Neutrophil (primary cell): ENCODE measurements around the gene FGFR4.

Experiments
- H3K27ac ChIP-seq: fragments of 200-600 bp; sonication (generic); 2 replicates; pipeline ENCODE4 v1.5.1; 2016; ENCODE audit warnings: mild to moderate bottlenecking, moderate library complexity
- H3K27me3 ChIP-seq: fragments of 200-600 bp; sonication (generic); 2 replicates; pipeline ENCODE4 v1.6.0; 2016; ENCODE audit warnings: mild to moderate bottlenecking
- H3K36me3 ChIP-seq: fragments of 200-600 bp; sonication (generic); 2 replicates; pipeline ENCODE4 v1.5.1; 2017
- H3K4me1 ChIP-seq, 2 experiments: fragments of 200-600 bp in 1 of 2; sonication (generic) in 1 of 2; 1 replicate in 1 of 2; 2 replicates in 1 of 2; pipeline versions ENCODE4 v1.5.1 to v1.6.1; 2013 to 2016; ENCODE audit warnings: low read depth in 1 of 2, low read length in 1 of 2, mild to moderate bottlenecking in 1 of 2, moderate library complexity in 1 of 2; ENCODE audit not compliant: control insufficient read depth in 1 of 2, insufficient read depth in 1 of 2
- H3K4me3 ChIP-seq, 2 experiments: fragments of 200-600 bp in 1 of 2; sonication (generic) in 1 of 2; 1 replicate in 1 of 2; 2 replicates in 1 of 2; pipeline ENCODE4 v1.5.1; 2013 to 2016; ENCODE audit warnings: low read depth in 1 of 2, low read length in 1 of 2, mild to moderate bottlenecking in 1 of 2, moderate library complexity in 1 of 2
- H3K9me3 ChIP-seq: fragments of 200-600 bp; sonication (generic); 2 replicates; pipeline ENCODE4 v1.5.1; 2016
- TF ChIP-seq, protein P1 (sequence below): fragments of 200-600 bp; sonication (generic); IDR thresholded peaks from 2 replicates; pipeline ENCODE4 v1.5.1; 2016; ENCODE audit warnings: antibody characterized with exemption

The FGFR4 gene

DNA sequence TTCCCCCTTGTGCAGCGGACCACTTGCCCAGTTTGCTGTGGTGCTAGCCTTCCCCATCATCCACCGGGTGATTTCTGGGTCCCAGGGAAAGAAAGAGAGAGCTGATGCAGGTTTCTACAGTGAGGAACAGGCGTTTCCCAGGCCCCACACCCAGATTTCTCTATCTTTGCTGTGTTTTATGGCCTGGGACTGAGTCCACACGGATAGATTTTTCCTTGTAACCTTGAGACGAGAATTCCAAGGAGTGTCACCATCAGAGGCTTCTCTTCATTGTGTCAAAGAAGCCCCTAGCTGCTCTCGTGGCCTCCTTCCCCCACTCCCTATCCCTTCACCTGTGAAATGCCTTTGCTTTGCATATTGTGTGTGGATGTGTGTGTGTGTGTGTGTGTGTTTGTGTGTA, 21.2 kb upstream of the FGFR4 start:
- no peak overlapping the region for H3K27ac ChIP-seq
- no peak overlapping the region for H3K4me3 ChIP-seq
- no peaks in the 10 kb centered on the region for H3K9me3 ChIP-seq
- TF ChIP-seq, protein P1, sequence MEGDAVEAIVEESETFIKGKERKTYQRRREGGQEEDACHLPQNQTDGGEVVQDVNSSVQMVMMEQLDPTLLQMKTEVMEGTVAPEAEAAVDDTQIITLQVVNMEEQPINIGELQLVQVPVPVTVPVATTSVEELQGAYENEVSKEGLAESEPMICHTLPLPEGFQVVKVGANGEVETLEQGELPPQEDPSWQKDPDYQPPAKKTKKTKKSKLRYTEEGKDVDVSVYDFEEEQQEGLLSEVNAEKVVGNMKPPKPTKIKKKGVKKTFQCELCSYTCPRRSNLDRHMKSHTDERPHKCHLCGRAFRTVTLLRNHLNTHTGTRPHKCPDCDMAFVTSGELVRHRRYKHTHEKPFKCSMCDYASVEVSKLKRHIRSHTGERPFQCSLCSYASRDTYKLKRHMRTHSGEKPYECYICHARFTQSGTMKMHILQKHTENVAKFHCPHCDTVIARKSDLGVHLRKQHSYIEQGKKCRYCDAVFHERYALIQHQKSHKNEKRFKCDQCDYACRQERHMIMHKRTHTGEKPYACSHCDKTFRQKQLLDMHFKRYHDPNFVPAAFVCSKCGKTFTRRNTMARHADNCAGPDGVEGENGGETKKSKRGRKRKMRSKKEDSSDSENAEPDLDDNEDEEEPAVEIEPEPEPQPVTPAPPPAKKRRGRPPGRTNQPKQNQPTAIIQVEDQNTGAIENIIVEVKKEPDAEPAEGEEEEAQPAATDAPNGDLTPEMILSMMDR, result no peak
- peaks cover 0 to 5% of the 10 kb centered on the region in 2 experiments for H3K4me1 ChIP-seq
- no peaks in the 10 kb centered on the region for H3K27me3 ChIP-seq
- peaks cover 58% of the 10 kb centered on the region for H3K36me3 ChIP-seq

DNA sequence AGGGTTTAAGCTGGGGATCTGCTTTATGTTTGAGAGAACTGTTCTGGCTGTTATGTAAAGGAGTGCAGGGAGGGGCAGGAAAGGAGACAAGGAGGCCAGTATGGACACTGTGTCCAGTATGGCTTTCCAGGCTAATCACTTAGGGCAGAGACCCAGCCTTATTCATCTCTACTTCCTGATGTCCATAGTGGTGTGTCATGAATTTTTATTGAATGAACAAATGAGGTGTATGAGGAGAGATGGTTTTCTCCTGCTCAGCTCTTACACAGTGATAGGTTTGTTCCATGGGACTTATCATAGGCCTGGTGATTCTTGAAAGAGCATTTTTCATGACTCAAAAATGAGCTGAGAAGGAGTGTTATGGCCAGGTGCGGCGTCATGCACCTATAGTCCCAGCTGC, 20.5 kb upstream of the FGFR4 start:
- peaks cover 58% of the 10 kb centered on the region for H3K36me3 ChIP-seq
- TF ChIP-seq, protein P1, result no peak

DNA sequence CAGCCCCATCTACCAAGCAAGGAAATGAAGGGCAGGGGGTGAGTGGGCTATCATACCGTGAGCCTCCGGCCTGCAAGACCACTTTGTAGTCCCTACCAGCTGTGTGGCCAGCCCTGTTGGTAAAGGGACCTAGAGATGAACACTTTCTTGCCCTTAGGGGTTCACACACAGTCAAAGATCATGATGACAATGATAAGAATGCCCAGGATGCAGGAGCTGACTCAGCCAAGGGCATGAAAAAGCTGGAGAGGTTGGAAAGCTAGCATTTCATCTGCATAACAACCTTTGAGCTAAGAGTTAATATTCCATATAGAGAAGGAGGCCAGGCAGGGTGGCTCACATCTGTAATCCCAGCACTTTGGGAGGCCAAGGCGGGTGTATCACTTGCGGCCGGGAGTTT, 19.2 kb upstream of the FGFR4 start:
- Histone ChIP-seq H3K4me3 (no peak overlapping the region), H3K27ac (no peak overlapping the region), H3K4me1 (peaks cover 0 to 5% of the 10 kb centered on the region in 2 experiments), H3K9me3 (no peaks in the 10 kb centered on the region), H3K27me3 (no peaks in the 10 kb centered on the region), H3K36me3 (peaks cover 50% of the 10 kb centered on the region)
- TF ChIP-seq, protein P1, result no peak

More for the DNA sequence above, 20.5 kb upstream of the FGFR4 start:
- Histone ChIP-seq H3K4me1 (peaks cover 0 to 5% of the 10 kb centered on the region in 2 experiments), H3K27me3 (no peaks in the 10 kb centered on the region), H3K4me3 (no peak overlapping the region), H3K9me3 (no peaks in the 10 kb centered on the region), H3K27ac (no peak overlapping the region)

DNA sequence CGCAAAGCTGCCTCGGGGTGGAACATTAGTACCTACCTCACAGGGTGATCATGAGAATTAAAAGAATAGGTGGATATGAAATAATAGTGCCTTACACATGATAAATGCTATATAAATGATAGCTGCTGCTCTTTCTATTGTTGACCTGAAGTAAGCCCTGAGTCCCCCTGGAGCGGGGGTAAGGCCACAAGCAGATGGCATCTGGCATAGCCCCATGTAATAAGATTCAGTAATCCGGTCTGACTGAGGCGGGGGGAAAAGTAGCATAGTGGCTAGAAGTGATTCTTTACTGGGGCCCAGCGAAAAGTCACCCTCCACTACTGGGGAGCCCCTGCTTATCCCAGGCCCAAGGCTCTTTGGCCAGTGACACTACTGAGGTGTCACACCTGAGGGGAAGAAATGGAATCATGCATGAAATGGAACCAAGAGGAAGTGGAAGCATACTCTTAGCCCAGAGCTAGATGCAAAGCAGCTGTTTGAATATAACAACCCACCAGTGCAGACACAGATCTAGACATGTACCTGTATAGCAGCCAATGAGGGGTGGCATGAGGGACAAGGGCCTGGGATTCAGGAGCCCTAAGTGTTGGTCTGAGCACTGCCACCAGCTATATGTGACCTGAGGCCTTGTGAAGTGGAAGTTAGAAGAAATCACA, 16.1 kb upstream of the FGFR4 start:
- Histone ChIP-seq H3K9me3 (no peaks in the 10 kb centered on the region), H3K27ac (no peak overlapping the region), H3K36me3 (peaks cover 20% of the 10 kb centered on the region), H3K4me3 (no peak overlapping the region), H3K27me3 (no peaks in the 10 kb centered on the region), H3K4me1 (no peaks in the 10 kb centered on the region)
- TF ChIP-seq, protein P1, result no peak

DNA sequence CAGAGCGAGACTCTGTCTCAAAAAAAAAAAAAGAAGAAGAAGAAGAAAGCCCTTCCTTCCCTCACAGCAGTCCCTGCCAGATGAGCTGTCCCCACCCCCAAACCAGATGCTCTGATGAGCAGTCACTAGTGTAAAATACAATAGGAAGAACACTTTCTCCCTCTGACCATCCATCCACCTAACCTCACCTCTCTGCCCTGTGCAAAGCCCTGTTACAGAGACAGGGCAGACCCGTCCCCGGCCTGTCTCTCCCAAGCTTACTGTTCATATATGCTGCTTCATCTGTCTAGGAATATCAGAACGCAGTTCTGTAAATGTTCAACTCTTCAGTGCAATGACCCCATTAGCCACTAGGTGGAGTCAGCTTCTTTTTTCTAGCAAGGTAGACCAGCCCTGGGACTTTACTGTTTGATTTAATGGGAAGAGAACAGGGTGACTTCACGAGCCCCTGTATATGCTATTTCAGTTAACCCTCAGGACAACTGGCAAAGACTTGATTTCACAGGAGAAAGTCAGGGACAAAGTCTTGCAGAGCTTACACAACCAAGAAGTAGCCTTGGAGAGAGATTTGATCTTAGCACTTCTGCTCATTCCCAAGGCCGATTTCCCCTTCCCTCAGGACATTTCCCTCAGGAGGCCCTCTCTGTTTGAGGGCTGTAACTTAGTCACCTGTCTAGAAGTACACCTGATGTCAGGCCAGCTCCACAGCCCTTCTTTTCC, 14.9 kb upstream of the FGFR4 start:
- Histone ChIP-seq H3K27me3 (no peaks in the 10 kb centered on the region), H3K36me3 (peaks cover 20% of the 10 kb centered on the region), H3K27ac (no peak overlapping the region), H3K9me3 (no peaks in the 10 kb centered on the region), H3K4me1 (no peaks in the 10 kb centered on the region), H3K4me3 (no peak overlapping the region)
- TF ChIP-seq, protein P1, result peak; percentile 83
